Panc1 (cell line): ENCODE results near the gene GRIN2A.

Experiments
- POLR2AphosphoS5 ChIP-seq: IDR thresholded peaks from 2 replicates; pipeline ENCODE4 v1.6.1; 2012; ENCODE audit warnings: mild to moderate bottlenecking, low read depth, low read length, moderate library complexity
- TCF7L2 ChIP-seq: IDR thresholded peaks from 2 replicates; pipeline ENCODE4 v1.6.1; 2011; ENCODE audit warnings: mild to moderate bottlenecking, low read depth, low read length, inconsistent platforms
- TF ChIP-seq, protein P1 (sequence below): fragments of 450-650 bp; IDR thresholded peaks from 2 replicates; pipeline ENCODE4 v1.5.1; 2017; ENCODE audit warnings: mild to moderate bottlenecking
- TF ChIP-seq, protein P2 (sequence below), 2 experiments: IDR thresholded peaks; 2 replicates each; pipeline ENCODE4 v1.6.1; 2011 to 2012; ENCODE audit warnings: low read depth in 2 of 2, control low read depth in 1 of 2, low read length in 1 of 2, mild to moderate bottlenecking in 1 of 2, moderate library complexity in 1 of 2; ENCODE audit not compliant: insufficient read depth in 1 of 2

DNA sequence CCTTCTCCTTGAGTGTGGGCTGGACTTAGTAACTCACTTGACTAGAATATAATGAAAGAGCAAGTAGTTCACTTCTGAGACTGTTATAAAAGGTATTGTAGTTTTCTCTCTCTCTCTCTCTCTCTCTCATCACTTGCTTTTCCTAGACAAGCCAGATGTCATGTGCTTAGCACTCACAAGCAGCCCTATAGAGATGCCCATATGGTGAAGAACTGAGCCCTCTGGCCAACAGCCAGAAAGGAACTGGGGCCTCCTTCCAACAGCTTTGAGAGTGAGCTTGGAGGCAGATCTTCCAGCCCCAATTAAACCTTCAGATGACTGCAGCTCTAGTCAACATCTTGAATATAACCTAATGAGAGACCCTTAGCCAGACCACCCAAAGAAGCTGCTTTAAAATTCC is 440.5 kb downstream of the GRIN2A start:
- TF ChIP-seq, protein P1, sequence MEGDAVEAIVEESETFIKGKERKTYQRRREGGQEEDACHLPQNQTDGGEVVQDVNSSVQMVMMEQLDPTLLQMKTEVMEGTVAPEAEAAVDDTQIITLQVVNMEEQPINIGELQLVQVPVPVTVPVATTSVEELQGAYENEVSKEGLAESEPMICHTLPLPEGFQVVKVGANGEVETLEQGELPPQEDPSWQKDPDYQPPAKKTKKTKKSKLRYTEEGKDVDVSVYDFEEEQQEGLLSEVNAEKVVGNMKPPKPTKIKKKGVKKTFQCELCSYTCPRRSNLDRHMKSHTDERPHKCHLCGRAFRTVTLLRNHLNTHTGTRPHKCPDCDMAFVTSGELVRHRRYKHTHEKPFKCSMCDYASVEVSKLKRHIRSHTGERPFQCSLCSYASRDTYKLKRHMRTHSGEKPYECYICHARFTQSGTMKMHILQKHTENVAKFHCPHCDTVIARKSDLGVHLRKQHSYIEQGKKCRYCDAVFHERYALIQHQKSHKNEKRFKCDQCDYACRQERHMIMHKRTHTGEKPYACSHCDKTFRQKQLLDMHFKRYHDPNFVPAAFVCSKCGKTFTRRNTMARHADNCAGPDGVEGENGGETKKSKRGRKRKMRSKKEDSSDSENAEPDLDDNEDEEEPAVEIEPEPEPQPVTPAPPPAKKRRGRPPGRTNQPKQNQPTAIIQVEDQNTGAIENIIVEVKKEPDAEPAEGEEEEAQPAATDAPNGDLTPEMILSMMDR = no peak
- TF ChIP-seq POLR2AphosphoS5 (no peak), TCF7L2 (no peak)
- TF ChIP-seq, protein P2, sequence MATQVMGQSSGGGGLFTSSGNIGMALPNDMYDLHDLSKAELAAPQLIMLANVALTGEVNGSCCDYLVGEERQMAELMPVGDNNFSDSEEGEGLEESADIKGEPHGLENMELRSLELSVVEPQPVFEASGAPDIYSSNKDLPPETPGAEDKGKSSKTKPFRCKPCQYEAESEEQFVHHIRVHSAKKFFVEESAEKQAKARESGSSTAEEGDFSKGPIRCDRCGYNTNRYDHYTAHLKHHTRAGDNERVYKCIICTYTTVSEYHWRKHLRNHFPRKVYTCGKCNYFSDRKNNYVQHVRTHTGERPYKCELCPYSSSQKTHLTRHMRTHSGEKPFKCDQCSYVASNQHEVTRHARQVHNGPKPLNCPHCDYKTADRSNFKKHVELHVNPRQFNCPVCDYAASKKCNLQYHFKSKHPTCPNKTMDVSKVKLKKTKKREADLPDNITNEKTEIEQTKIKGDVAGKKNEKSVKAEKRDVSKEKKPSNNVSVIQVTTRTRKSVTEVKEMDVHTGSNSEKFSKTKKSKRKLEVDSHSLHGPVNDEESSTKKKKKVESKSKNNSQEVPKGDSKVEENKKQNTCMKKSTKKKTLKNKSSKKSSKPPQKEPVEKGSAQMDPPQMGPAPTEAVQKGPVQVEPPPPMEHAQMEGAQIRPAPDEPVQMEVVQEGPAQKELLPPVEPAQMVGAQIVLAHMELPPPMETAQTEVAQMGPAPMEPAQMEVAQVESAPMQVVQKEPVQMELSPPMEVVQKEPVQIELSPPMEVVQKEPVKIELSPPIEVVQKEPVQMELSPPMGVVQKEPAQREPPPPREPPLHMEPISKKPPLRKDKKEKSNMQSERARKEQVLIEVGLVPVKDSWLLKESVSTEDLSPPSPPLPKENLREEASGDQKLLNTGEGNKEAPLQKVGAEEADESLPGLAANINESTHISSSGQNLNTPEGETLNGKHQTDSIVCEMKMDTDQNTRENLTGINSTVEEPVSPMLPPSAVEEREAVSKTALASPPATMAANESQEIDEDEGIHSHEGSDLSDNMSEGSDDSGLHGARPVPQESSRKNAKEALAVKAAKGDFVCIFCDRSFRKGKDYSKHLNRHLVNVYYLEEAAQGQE (IDR thresholded peaks at IDR 0.05; ENCODE audit: insufficient read depth in 1 of 2, low read depth in 2 of 2, low read length in 1 of 2) = no peak
